ENCODE results near the gene TCP10L. TPM values are rescaled to one million over a fixed set of nuclear protein-coding genes. Genes with fewer than 3 reads are reported as not detected.
"Not testable (repeated sequence)": the region's sequence is repeated elsewhere in the genome, so short reads cannot be mapped to it uniquely, and the experiment has no call there.

The TCP10L gene
- total RNA-seq, 1 experiment from 2014 or later = not detected

DNA sequence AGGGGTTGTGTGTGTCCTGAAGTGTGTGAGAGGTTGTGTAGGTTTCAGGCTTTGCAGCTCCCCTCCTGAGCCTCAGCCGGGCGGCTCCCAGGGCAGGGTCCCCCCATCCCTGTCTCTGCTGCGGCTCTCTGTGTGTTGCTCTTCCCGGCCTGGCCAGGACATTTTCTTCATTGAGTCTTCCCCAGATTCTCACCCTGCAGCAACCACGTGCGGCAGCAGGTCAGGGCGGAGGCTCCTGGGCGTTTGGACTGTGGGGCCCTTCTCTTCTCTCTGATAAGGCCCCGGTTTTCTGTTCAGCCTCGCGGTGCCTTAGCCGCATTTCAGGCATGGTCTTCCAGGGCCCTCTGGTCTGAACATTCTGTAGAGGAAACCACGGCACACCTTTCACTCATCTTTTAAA, 1.8 kb upstream of the TCP10L start:
- DNase-seq (ENCODE audit: low spot score) = no peak

DNA sequence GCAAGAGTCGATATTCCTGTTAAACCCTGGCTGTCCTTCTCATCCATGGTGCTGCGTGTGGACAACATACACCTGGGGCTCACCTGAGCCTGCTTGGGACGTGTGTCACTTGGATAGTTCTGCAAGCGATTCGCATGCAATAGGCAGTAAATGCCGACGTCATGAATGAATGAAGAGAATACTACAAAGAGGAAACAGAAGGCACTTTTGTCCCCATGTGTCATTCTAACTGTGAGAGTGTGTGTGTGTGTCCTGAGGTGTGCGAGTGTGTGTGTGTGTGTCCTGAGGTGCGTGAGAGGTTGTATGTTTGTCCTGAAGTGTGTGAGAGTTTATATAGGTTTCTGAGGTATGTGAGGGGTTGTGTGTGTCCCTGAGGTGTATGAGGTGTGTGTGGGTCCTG, 647 bp upstream of the TCP10L start:
- no peak for DNase-seq (ENCODE audit: low spot score)

DNA sequence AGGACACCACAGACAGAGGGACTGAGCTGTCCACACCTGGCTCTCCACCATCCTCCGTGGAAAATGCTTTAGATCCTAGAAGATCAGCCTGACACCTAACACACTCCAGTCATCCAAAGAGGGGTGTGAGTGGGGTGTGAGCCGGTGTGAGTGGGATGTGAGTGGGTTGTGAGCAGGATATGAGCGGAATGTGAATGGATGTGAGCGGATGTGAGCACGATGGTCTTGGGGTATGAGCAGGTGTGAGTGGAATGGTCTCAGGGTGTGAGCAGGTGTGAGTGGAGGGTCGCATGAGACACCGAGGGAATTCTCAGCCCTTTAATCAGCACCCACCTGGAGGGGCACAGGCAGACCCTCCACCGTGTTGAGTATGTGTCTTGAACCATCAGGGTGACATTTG, 851 bp downstream of the TCP10L start:
- DNase-seq (ENCODE audit: low spot score) = no peak

DNA sequence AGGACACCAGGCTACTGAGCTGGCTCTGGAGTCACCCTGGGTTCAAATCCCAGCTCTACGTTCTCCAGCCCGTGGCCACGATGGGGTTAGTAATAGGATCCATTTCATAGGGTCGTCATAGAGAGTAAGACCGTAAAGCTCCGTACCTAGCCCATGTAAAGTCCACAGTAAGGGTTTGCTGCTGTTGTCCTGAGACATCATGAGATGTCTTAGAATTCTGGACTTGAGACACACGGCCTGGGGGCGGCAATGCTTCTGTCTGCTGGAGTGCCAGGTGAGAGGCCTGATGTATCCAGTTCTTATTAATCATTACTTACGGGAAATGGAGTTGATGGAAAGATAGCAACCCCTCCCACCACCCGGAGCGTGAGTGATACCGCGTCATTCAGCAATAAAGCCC, 3.6 kb downstream of the TCP10L start:
- DNase-seq (ENCODE audit: low spot score) = no peak

DNA sequence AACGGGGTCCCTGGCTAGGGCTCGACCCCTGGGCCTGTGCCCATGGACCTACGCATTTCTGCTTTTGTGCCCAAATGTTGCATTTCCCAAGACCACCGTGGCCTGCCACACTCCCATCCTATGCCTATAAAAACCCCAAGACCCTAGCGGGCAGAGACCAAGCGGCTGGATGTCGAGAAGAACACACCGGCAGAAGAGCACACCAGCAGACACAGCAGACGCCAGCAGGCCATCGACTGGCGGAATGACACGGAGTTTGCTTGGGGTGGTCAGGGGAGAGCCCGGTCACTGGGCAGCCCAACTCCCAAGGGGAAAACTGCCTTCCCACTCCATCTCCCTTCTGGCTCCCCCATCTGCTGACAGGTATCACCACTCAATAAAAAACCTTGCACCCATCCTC, 4.4 kb downstream of the TCP10L start:
- no peak for DNase-seq (ENCODE audit: low spot score)

DNA sequence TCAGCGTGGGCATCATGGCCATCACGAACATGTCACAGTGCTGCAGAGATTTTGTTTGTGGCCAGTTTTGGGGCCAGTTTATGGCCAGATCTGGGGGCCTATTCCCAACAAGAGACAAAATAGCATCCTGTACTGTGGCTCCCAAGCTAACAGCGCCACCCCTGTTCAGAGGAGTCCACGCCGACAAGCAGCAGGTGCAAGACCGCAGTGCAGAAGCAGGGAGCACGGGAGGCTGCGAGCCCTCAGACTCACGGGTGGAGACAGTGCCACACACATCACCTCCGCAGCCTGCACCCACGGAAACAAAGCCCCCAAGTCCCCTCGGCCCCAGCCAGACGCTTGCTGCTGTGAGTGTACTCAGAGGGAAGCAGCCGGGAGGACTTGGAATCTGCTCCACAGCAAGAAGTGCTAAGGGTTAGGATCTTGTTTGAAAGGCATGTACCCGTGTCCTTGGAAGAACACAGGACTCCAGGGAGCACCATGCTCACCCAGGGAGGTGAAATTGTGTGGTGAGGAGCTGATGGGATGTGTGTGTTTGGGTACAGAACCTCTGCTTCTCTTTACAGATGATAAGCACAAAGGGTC, 7.1 kb downstream of the TCP10L start:
- DNase-seq (ENCODE audit: low spot score) = peak; percentile 41

DNA sequence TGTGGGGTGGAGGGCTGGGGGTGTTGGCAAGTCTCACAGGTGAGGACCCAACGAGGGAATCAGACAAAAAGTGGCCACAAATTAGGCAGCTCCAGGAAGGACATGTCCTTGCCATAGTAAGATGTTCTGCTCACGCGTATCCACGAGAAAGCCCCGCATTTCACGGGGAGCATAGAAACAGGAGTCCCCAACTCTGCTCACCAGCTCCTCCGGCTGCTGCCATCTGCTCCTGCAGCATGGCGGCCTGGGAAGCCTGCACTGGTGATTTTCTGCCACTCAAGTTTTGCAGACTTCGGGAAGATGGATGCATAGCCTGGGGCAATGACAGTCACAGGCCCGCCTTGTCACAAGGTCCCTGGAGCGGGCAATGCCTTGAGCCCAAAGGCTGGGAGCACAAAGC, 9.3 kb downstream of the TCP10L start:
- DNase-seq (ENCODE audit: low spot score) = no peak

DNA sequence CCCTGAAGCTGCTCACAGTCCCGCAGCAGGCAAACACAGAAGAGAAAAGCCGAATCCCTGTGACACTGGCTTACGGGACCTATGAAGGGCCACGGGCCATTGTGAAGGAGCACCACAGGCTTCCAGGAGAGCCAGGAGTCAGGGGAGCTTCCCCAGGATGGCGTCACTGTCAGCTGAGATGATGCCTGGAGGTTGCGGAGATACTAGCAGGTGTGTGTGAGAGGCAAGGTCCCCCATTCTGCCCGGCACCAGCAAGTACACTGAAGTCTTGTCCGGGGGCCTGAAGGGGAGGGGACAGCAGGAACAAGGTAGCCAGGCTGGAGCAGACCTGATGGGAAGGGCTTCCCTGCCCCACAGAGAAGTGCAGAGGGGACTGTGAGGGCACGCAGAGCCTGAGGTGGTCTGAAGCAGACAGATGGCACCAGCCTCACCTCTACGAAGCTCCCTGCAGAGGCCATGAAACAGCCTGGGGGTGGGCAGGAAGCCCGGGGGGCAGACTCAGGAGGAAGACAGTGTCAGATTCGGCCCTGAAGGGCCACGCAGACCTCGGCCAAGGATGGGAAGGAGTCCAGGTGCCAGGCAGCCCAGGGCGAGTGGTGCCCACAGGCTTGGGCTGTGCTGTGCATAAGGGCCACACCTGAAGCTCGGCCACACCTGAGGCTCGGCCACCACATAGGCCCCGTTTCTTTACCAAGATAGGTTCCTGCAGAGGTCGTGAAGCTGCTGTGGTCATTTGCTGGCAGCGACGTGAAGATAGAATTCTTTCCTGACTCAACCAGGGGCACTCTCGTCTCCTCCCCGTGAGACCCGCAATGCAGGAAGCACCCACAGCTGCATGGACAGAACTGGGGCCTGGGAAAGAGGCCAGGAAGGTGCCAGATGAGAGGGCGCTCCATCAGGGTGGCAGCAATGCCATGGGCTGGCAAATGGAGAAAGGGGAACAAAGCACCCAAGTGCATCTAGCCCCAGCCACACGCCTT, 10.1 kb downstream of the TCP10L start:
- no peak for DNase-seq (ENCODE audit: low spot score)

DNA sequence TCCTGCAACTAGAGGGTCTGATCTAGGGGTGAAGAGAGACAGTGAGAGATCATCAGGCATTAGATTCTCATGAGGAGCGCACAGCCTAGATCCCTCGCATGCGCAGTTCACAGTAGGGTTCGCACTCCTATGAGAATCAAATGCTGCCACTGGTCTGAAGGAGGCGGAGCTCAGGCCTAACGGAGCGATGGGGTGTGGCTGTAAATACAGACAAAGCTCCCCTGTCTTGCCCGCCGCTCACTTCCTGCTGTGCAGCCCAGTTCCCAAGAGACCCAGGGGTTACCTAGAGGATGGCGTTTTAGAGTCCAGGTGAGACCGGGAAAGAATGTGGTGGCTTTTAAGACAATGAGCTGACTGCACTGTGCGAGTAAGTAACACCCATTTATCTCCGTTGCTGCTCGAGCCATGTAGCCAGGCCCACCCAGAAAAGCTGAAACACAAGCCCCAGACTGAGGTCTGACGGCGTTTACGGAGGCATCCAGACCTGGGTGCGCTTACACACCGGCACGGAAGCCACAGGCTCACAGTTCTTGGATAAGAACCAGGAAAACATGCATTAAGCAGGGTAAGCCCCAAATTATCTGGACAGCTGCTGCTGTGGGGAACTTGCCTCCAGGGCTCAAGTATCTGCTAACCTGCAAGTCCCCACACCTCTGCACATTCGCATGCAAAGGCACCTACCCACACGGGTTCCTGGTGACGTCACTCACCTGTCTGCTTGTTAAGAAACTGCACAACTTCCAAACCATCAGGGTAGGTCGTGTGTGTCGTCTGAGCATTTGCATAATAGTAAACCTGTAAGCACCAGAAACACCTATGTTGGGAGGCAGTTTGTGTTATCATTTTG, 12.5 kb downstream of the TCP10L start:
- peak; percentile 30 for DNase-seq (ENCODE audit: low spot score)

DNA sequence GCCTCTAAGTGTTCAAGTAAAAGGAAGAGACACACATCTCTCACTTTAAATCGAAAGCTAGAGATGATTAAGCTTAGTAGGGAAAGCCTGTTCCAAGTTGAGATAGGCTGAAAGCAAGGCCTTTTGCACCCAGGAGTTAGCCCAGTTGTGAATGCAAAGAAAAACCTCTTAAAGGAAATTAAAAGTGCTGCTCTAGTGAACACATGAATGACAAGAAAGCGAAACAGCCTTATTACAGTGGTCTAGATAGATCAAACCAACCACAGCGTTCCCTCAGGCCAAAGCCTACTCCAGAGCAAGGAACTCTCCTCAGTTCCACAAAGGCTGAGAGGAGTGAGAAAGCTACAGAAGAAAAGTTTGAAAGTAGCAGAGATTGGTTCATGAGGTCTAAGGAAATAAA, 14.9 kb downstream of the TCP10L start:
- no peak for DNase-seq (ENCODE audit: low spot score)

DNA sequence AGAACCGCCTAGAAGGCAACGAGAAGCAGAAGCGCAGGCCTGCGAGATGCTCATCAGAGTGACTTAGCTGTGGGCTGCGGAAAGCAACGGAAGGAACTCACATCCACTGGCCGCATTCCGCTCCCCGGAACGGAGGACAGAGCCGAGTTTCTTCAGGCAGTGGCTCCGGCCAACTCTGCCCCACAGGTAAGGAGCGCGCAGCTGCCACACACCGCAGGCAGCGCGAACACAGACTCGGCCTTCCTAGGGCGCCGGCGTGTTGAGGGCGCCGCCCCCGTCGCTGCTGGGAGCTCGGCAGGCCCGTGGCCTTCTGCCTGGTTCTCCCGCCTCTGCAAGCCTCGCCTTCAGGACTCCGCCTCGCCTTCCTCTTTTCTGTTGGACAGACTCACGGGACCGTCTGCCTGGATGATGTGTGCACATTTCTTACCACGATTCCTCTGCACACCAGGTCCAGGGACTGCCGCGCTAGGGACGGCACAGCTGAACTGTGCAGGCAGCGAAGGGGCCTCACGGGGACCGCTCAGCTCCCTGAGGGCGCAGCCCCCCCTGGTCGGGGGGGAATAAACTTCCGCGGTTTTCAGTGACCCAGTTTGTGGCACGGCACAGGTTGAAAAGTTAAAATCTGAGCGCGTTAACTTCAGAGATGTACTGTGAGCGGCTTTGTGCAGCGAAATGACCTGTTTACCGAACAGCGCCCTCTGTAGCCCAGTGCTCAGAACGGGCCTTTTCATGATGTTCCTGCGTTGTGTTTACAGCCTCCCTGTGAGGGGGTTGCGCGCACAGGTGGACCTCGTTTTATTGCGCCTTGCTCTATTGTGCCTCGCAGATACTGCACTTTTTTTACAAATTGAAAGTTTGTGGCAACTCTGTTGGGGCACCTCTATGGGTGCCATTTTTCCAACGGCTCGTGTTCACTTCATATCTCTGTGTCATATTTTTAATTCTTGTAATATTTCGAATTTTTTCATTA, 15.8 kb downstream of the TCP10L start:
- peak; percentile 79 for DNase-seq (ENCODE audit: low spot score)

DNA sequence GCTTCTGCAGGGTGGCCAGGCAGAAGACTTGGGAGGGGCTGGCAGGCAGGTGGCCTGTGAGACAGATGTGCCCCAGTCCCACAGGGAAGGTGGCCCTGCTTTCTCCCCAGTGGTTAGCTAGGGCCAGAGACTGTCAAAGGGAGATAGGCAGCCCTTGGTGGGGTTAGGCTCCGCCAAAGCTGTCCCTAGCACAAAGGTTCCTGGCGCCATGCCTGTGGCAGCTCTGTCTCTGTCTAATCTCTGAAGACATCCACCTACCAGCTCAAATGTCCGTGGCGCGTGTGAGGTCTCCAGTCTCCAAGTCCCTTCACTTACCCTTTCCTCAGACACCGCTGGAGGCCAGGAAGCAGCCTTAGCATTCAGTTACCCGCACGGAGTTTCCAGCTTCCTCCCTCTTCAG, 17.7 kb downstream of the TCP10L start:
- no peak for DNase-seq (ENCODE audit: low spot score)

DNA sequence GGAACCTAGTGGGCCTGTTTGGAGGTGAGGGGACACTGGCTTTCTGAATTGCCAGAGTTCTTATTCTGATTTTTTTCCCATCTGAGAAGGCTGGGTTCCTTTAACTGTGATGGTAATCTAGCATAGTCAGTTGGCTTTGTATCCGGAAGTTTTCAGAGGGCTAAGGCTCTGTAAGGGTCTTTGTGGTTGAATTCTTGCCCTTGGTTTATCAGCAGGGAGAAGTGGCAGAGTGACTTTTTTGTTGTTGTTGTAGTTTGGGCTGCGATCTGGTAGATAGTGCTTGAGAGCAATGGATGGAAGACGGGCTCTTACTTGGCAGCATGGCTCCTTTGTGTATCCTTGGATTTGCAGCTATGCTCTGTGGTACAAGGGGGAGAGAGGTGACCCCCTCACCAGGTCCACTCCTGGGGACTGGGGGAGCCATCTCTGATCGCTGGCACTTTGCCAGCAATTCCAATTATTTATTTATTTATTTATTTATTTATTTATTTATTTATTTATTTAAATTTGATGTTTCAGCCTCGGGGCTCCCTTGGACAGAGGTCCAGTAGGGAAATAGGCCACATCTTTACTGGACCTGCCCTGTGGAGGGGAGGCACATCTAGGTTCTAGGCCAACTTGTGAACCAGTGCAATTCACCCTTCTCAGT, 18.5 kb downstream of the TCP10L start:
- no peak for DNase-seq (ENCODE audit: low spot score)

DNA sequence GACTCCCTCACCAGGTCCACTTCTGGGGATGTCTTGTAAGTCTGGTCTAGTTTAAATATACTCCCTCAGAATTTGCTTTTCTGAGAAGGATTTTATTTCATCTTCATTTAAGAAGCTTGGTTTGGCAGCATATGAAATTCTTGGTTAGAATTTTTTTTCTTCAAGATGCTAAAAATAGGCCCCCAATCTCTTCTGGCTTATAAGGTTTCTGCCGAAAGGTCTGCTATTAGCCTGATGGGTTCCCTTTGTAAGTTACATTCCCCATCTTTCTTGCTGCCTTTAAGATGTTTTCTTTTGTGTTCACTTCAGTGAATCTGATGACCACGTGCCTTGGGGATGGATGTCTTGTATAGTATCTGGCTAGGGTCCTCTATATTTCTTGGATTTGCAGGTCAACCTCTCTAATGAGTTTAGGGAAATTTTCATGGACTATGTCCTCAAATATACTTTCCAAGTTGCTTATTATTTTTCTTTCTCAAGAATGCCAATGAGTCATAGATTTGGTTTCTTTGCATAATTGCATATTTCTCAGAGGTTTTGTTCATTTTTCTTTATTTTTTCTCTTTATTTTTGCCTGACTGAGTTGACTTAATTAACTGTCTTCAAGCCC, 19.4 kb downstream of the TCP10L start:
- no peak for DNase-seq (ENCODE audit: low spot score)

DNA sequence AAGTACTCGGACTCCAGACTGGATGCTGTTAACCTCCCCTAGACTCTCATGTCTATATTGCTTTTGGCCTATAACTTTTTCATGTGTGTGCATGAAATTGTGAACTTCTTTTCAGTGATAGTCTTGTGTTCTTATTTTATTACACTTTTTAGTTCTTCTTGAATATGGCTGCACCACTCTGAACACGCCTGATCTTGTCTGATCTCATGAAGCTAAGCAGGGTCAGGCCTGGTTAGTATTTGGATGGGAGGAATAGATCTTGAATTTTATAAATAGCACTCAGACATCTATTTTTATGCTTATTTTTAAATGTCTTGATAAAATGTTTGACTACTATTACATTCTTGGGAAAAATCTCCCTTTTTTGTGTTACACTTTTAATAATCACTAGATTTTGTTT, 22.4 kb downstream of the TCP10L start:
- no peak for DNase-seq (ENCODE audit: low spot score)

DNA sequence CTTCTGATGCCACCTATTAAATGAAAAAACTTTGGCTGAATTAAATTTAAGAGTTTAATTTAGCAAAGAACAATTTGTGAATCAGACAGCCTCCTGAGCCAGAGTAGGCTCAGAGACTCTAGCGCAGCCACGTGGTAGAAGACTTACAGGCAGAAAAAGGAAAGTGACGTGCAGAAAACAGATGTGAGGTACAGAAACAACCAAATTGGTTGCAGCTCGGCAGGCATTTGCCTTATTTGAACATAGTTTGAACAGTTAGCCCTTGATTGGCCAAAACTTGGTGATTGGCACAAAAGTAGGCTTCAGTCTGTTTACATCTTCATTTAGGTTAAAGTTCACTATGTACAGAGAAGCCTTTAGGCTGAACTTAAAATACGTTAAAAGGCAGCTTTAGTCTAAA, 22.9 kb downstream of the TCP10L start:
- peak; percentile 47 for DNase-seq (ENCODE audit: low spot score)

DNA sequence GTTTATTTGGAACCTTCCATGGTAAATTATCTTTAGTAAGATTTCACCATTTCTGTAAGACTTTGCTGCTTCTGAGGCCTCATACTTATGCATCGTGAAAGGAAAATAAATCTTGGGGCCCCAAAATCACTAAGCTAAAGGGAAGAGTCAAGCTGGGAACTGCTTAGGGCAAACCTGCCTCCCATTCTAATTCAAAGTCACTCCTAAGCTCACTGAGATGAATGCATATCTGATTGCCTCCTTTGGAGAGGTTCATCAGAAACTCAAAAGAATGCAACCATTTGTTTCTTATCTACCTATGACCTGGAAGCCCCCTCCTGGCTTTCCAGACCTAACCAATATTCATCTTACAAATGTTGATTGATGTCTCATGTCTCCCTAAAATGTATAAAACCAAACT, 23.8 kb downstream of the TCP10L start:
- not testable (repeated sequence) for DNase-seq (ENCODE audit: low spot score)

DNA sequence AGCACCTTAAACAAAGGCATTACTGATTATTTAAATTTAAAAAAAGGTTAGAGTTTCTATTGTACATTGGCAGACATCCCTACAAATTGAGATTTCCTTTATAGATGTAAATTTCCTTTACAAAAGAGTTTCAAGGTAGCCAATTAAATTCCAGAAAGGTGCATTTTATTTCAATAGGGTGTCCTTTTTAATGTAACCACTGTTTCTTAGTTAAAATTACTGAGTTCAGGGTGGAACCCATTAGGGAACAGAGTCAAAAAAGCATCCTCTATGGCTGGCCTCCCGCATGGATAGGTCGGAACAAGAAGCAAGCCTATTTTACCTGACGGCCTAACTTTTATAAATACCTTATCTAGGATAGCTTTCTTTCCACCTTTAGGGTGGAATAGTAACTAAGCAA, 24.4 kb downstream of the TCP10L start:
- no peak for DNase-seq (ENCODE audit: low spot score)

DNA sequence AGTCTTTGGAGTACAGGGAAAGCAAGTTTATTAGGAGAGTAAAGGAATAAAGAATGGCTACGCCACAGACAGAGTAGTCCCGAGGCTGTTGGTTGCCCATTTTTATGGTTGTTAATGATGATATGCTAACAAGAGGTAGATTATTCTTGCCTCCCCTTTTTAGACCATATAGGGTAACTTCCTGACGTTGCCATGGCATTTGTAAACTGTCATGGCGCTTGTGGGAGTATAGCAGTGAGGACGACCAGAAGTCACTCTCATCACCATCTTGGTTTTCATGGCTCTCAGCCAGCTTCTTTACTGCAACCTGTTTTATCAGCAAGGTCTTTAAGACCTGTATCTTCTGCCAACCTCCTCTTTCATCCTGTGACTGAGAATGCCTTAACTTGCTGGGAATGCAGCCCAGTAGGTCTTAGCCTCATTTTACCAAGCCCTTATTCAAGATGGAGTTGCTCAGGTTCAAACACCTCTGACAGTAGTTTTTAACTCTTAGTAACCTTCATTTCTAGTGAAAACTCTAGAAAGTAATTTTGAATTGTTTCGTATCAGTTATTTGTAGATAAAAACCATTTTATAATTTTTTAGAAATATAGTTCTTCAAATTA, 26.2 kb downstream of the TCP10L start:
- no peak for DNase-seq (ENCODE audit: low spot score)

DNA sequence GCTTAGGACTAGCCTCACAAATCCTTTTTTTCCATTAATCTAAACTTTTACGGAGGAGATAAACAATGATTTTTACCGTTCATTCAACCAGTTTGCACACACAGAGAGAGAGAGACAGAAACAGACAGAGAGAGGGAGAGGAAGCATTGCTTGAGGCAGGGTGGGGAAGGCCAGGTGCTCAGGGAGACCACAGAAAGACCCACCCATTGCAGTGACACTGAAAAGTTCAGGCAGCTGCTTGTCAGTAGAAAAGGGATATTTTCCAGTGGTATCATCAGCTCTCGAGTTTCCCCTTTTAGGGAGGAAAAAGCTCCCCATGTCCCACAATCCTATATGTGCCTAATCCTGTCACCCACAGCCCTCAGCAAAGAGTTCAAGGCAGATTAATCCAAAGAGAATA, 27.2 kb downstream of the TCP10L start:
- no peak for DNase-seq (ENCODE audit: low spot score)
